A673 (cell line): ENCODE results near the gene LRTM2. TPM values are rescaled to one million over a fixed set of nuclear protein-coding genes. Genes with fewer than 3 reads are reported as not detected.

Experiments used
- BruUV-seq: library from RNA; stranded (reverse); fragments of 400-500 nt; replicated peaks from 2 replicates; lab custom pipeline; 2021; lab: Mats Ljungman, UMichigan
- CTCF ChIA-PET: fragments of 300-600 bp; sonication (Branson Sonifier 250); formaldehyde crosslinking; loops from one replicate; lab custom pipeline; 2022; ENCODE audit warnings: antibody characterized with exemption; lab: Charles Lee
- POLR2A ChIA-PET: fragments of 300-600 bp; sonication (Branson Sonifier 250); formaldehyde crosslinking; loops from one replicate; lab custom pipeline; 2022; ENCODE audit warnings: antibody characterized with exemption; ENCODE audit not compliant: low non-redundant PET; lab: Charles Lee
- DNase-seq: peaks from one replicate; pipeline ENCODE4 v3.0.0-alpha.2; 2015; ENCODE audit warnings: low spot score
- H3K27ac ChIP-seq: fragments of 200-600 bp; sonication (generic); 2 replicates; pipeline ENCODE4 v1.5.1; 2016; ENCODE audit warnings: mixed run types, low read depth, mild to moderate bottlenecking, mixed read lengths, antibody characterized with exemption, low read length; ENCODE audit not compliant: poor library complexity, severe bottlenecking
- H3K27me3 ChIP-seq: fragments of 200-600 bp; sonication (generic); replicated peaks from 2 replicates; pipeline ENCODE4 v1.6.1; 2017; ENCODE audit warnings: mixed run types, low read depth, mild to moderate bottlenecking, mixed read lengths, antibody characterized with exemption, low read length; ENCODE audit not compliant: insufficient read depth, poor library complexity
- H3K36me3 ChIP-seq: fragments of 200-600 bp; sonication (generic); 2 replicates; pipeline ENCODE4 v1.6.1; 2016; ENCODE audit warnings: mixed run types, mild to moderate bottlenecking, mixed read lengths, antibody characterized with exemption, low read length; ENCODE audit not compliant: insufficient read depth, poor library complexity, severe bottlenecking
- H3K4me1 ChIP-seq: fragments of 200-600 bp; sonication (generic); 2 replicates; pipeline ENCODE4 v1.6.1; 2017; ENCODE audit warnings: mixed run types, mild to moderate bottlenecking, mixed read lengths, antibody characterized with exemption, low read length; ENCODE audit not compliant: insufficient read depth, poor library complexity, severe bottlenecking
- H3K4me3 ChIP-seq: fragments of 200-600 bp; sonication (generic); 2 replicates; pipeline ENCODE4 v1.5.1; 2016; ENCODE audit warnings: low read depth, mixed run types, mild to moderate bottlenecking, mixed read lengths, low read length; ENCODE audit not compliant: poor library complexity, severe bottlenecking
- H3K9me3 ChIP-seq: fragments of 200-600 bp; sonication (generic); 2 replicates; pipeline ENCODE4 v1.6.1; 2016; ENCODE audit warnings: mixed run types, low read depth, mild to moderate bottlenecking, mixed read lengths, antibody characterized with exemption, low read length; ENCODE audit not compliant: poor library complexity, severe bottlenecking
- CTCF ChIP-seq: fragments of 300-800, 200-600 bp; sonication (generic); conservative IDR thresholded peaks from 2 replicates; pipeline ENCODE4 v1.5.1; 2017; ENCODE audit warnings: low read depth, mild to moderate bottlenecking, antibody characterized with exemption, low read length, moderate library complexity, mixed read lengths
- EZH2 ChIP-seq: fragments of 200-600 bp; sonication (generic); IDR thresholded peaks from 2 replicates; pipeline ENCODE4 v1.6.1; 2017; ENCODE audit warnings: borderline replicate concordance, low read depth, mild to moderate bottlenecking, mixed read lengths, antibody characterized with exemption, low read length; ENCODE audit not compliant: poor library complexity, severe bottlenecking
- intact Hi-C: fragments of 100-400 bp; cut with micrococcal nuclease; formaldehyde crosslinking; loops from one replicate; pipeline ENCODE4 v1.10.0; 2022; ENCODE audit not compliant: unreplicated experiment
- total RNA-seq: library from RNA; stranded (reverse); gene quantifications from 2 replicates; pipeline ENCODE4 v1.2.3, GENCODE V29; 2021

The LRTM2 gene
- total RNA-seq, 1 experiment from 2014 or later: not detected

- intact Hi-C loops: no loop called here
- H3K9me3 ChIP-seq: no peaks in the 10 kb centered on the region
- no peaks in the 10 kb centered on the region for H3K36me3 ChIP-seq
- ChIA-PET CTCF (no interaction called here), POLR2A (no interaction called here)
- no peaks in the 10 kb centered on the region for H3K4me1 ChIP-seq
- no TSS peak for BruUV-seq
- no peak for DNase-seq
- H3K27ac ChIP-seq: no peak overlapping the region
- no peak for TF ChIP-seq CTCF
- H3K27me3 ChIP-seq: no peaks in the 10 kb centered on the region
- no peak overlapping the region for H3K4me3 ChIP-seq
These were observed 55.7 kb downstream of the LRTM2 start for GRCh38 chr12:1876086-1876485.

GRCh38 chr12:1877169-1877878 lies 57.0 kb downstream of the LRTM2 start:
- Histone ChIP-seq H3K4me3 (no peak overlapping the region), H3K4me1 (no peaks in the 10 kb centered on the region), H3K27ac (no peak overlapping the region), H3K27me3 (no peaks in the 10 kb centered on the region), H3K9me3 (no peaks in the 10 kb centered on the region), H3K36me3 (no peaks in the 10 kb centered on the region)
- no TSS peak for BruUV-seq
- DNase-seq: no peak
- ChIA-PET POLR2A (no interaction called here), CTCF (no interaction called here)
- no peak for TF ChIP-seq EZH2
- TF ChIP-seq CTCF: no peak
- intact Hi-C loops: no loop called here

- TF ChIP-seq CTCF: no peak
- TF ChIP-seq EZH2: no peak
- H3K27me3 ChIP-seq: no peaks in the 10 kb centered on the region
- CTCF ChIA-PET: no interaction called here
- H3K27ac ChIP-seq: no peak overlapping the region
- POLR2A ChIA-PET: interaction anchor here (0.6 kb wide), 1 partner anchor 546 kb away, joined by 5 read pairs; no protein-coding TSS in a partner anchor
- no peaks in the 10 kb centered on the region for H3K9me3 ChIP-seq
- no TSS peak for BruUV-seq
- intact Hi-C loops: no loop called here
- no peaks in the 10 kb centered on the region for H3K4me1 ChIP-seq
- DNase-seq: no peak
- no peak overlapping the region for H3K4me3 ChIP-seq
- no peaks in the 10 kb centered on the region for H3K36me3 ChIP-seq
These were observed 57.8 kb downstream of the LRTM2 start for GRCh38 chr12:1878214-1878613.
